Trophoblast cell (in vitro differentiated cells and primary cell): ENCODE measurements around the gene GOLGA3.

Experiments
- DNase-seq, 2 donors: peaks; one replicate each; pipeline ENCODE4 v3.0.0-alpha.2; 2016
- H2AFZ ChIP-seq: 2 replicates; pipeline ENCODE4 v1.6.1; 2013; ENCODE audit warnings: low read length, moderate library complexity, mild to moderate bottlenecking; ENCODE audit not compliant: insufficient read depth, poor library complexity
- H2AK5ac ChIP-seq: 2 replicates; pipeline ENCODE4 v1.6.1; 2013; ENCODE audit warnings: mild to moderate bottlenecking, low read length
- H2BK120ac ChIP-seq: 2 replicates; pipeline ENCODE4 v1.6.1; 2013; ENCODE audit warnings: low read length, mild to moderate bottlenecking, moderate library complexity; ENCODE audit not compliant: insufficient read depth, poor library complexity
- H2BK12ac ChIP-seq: 2 replicates; pipeline ENCODE4 v1.6.1; 2013; ENCODE audit warnings: mild to moderate bottlenecking, low read length, moderate library complexity
- H2BK5ac ChIP-seq: 2 replicates; pipeline ENCODE4 v1.6.1; 2013; ENCODE audit warnings: low read length, low read depth, moderate library complexity, mild to moderate bottlenecking; ENCODE audit not compliant: poor library complexity
- H3K14ac ChIP-seq: 2 replicates; pipeline ENCODE4 v1.6.1; 2013; ENCODE audit warnings: mild to moderate bottlenecking, low read length
- H3K18ac ChIP-seq: 2 replicates; pipeline ENCODE4 v1.6.1; 2013; ENCODE audit warnings: mild to moderate bottlenecking, low read length
- H3K23ac ChIP-seq: 2 replicates; pipeline ENCODE4 v1.6.1; 2013; ENCODE audit warnings: low read length
- H3K27ac ChIP-seq: 2 replicates; pipeline ENCODE4 v1.5.1; 2013; ENCODE audit warnings: low read depth, mild to moderate bottlenecking, inconsistent platforms, low read length, moderate library complexity
- H3K27me3 ChIP-seq: 2 replicates; pipeline ENCODE4 v1.6.1; 2013; ENCODE audit warnings: inconsistent platforms, mild to moderate bottlenecking, low read length, moderate library complexity; ENCODE audit not compliant: insufficient read depth
- H3K36me3 ChIP-seq, 2 experiments: 1 replicate in 1 of 2; 2 replicates in 1 of 2; pipeline ENCODE4 v1.6.1; 2013; ENCODE audit warnings: low read length in 2 of 2, mild to moderate bottlenecking in 2 of 2, moderate library complexity in 1 of 2; ENCODE audit not compliant: insufficient read depth in 2 of 2, control insufficient read depth in 1 of 2
- H3K4ac ChIP-seq: 2 replicates; pipeline ENCODE4 v1.6.1; 2013; ENCODE audit warnings: low read depth, mild to moderate bottlenecking, low read length, moderate library complexity
- H3K4me1 ChIP-seq, 2 experiments: 1 replicate in 1 of 2; 2 replicates in 1 of 2; pipeline ENCODE4 v1.6.1; 2013; ENCODE audit warnings: low read length in 2 of 2, mild to moderate bottlenecking in 2 of 2, moderate library complexity in 1 of 2; ENCODE audit not compliant: insufficient read depth in 2 of 2, control insufficient read depth in 1 of 2
- H3K4me2 ChIP-seq: 2 replicates; pipeline ENCODE4 v1.6.1; 2013; ENCODE audit warnings: inconsistent platforms, mild to moderate bottlenecking, low read length, moderate library complexity
- H3K4me3 ChIP-seq: 2 replicates; pipeline ENCODE4 v1.5.1; 2013; ENCODE audit warnings: mild to moderate bottlenecking, low read depth, low read length, inconsistent platforms
- H3K79me1 ChIP-seq: one replicate; pipeline ENCODE4 v1.6.1; 2013; ENCODE audit warnings: low read length
- H3K79me2 ChIP-seq: 2 replicates; pipeline ENCODE4 v1.6.1; 2013; ENCODE audit warnings: low read length, mild to moderate bottlenecking; ENCODE audit not compliant: control insufficient read depth, insufficient read depth, poor library complexity
- H3K9ac ChIP-seq: 2 replicates; pipeline ENCODE4 v1.6.1; 2013; ENCODE audit warnings: mild to moderate bottlenecking, low read length
- H3K9me3 ChIP-seq: 2 replicates; pipeline ENCODE4 v1.6.1; 2013; ENCODE audit warnings: low read depth, mild to moderate bottlenecking, control low read depth, inconsistent platforms, low read length; ENCODE audit not compliant: insufficient read depth
- H4K12ac ChIP-seq: 2 replicates; pipeline ENCODE4 v1.6.1; 2013; ENCODE audit warnings: low read depth, mild to moderate bottlenecking, low read length, moderate library complexity
- H4K8ac ChIP-seq: 2 replicates; pipeline ENCODE4 v1.6.1; 2013; ENCODE audit warnings: low read depth, mild to moderate bottlenecking, low read length, moderate library complexity
- H4K91ac ChIP-seq: one replicate; pipeline ENCODE4 v1.6.1; 2013; ENCODE audit warnings: low read depth, mild to moderate bottlenecking, low read length, moderate library complexity
- WGBS: extraction: QIAGEN DNeasy Blood & Tissue Kit; methylation state at CpG from one replicate; pipeline ENCODE4 v1.1.7; 2013; ENCODE audit warnings: missing lambda C conversion rate; ENCODE audit not compliant: insufficient read length, insufficient coverage; ENCODE audit errors: extremely low coverage; 5-methylcytosine and 5-hydroxymethylcytosine counted together

The GOLGA3 gene

GRCh38 chr12:132726386-132726785 is 102.3 kb downstream of the GOLGA3 start:
- H4K91ac ChIP-seq: no peak overlapping the region
- no peaks in the 10 kb centered on the region for H3K27me3 ChIP-seq
- H3K9me3 ChIP-seq: peaks cover 2% of the 10 kb centered on the region
- WGBS: no CpG with 5 or more reads among the region's 12 CpGs
- H3K4me3 ChIP-seq: no peak overlapping the region
- no peak overlapping the region for H3K23ac ChIP-seq
- no peak overlapping the region for H2BK5ac ChIP-seq
- H3K4ac ChIP-seq: no peak overlapping the region
- no peak overlapping the region for H3K27ac ChIP-seq
- H3K79me2 ChIP-seq: no peaks in the 10 kb centered on the region
- no peak overlapping the region for H2AFZ ChIP-seq
- H3K4me2 ChIP-seq: no peak overlapping the region
- no peak overlapping the region for H4K12ac ChIP-seq
- no peak for DNase-seq
- H3K79me1 ChIP-seq: no peaks in the 10 kb centered on the region
- H2BK120ac ChIP-seq: no peak overlapping the region
- no peak overlapping the region for H4K8ac ChIP-seq
- no peak overlapping the region for H3K9ac ChIP-seq
- H2AK5ac ChIP-seq: no peak overlapping the region
- no peaks in the 10 kb centered on the region for H3K4me1 ChIP-seq
- H3K18ac ChIP-seq: no peak overlapping the region
- no peak overlapping the region for H2BK12ac ChIP-seq
- peaks cover 74 to 77% of the 10 kb centered on the region in 2 experiments for H3K36me3 ChIP-seq
- H3K14ac ChIP-seq: no peak overlapping the region

- Histone ChIP-seq H4K8ac (no peak overlapping the region), H3K4me1 (no peaks in the 10 kb centered on the region), H4K12ac (no peak overlapping the region), H3K27ac (no peak overlapping the region), H4K91ac (no peak overlapping the region), H3K27me3 (no peaks in the 10 kb centered on the region), H3K14ac (no peak overlapping the region), H3K23ac (no peak overlapping the region), H2BK5ac (no peak overlapping the region), H2AFZ (no peak overlapping the region), H3K36me3 (peaks cover 73 to 78% of the 10 kb centered on the region in 2 experiments), H3K79me1 (no peaks in the 10 kb centered on the region), H3K4me2 (no peak overlapping the region), H3K18ac (no peak overlapping the region), H3K4me3 (no peak overlapping the region), H3K79me2 (no peaks in the 10 kb centered on the region), H2AK5ac (no peak overlapping the region), H3K9me3 (peaks cover 2% of the 10 kb centered on the region), H2BK120ac (no peak overlapping the region), H3K4ac (no peak overlapping the region), H3K9ac (no peak overlapping the region), H2BK12ac (no peak overlapping the region)
- WGBS: no CpG with 5 or more reads among the region's 30 CpGs
- DNase-seq: no peak
These were observed 104.0 kb downstream of the GOLGA3 start for GRCh38 chr12:132724506-132725241.

- no peak overlapping the region for H3K18ac ChIP-seq
- H3K9ac ChIP-seq: no peak overlapping the region
- H3K4me3 ChIP-seq: no peak overlapping the region
- no peak overlapping the region for H3K4me2 ChIP-seq
- no peak overlapping the region for H3K27ac ChIP-seq
- H3K27me3 ChIP-seq: no peaks in the 10 kb centered on the region
- H4K91ac ChIP-seq: no peak overlapping the region
- H4K8ac ChIP-seq: no peak overlapping the region
- H3K4ac ChIP-seq: no peak overlapping the region
- no peaks in the 10 kb centered on the region for H3K79me2 ChIP-seq
- H3K36me3 ChIP-seq: peaks cover 79 to 80% of the 10 kb centered on the region in 2 experiments
- H2AK5ac ChIP-seq: no peak overlapping the region
- H3K23ac ChIP-seq: no peak overlapping the region
- no peaks in the 10 kb centered on the region for H3K79me1 ChIP-seq
- H2BK5ac ChIP-seq: no peak overlapping the region
- no CpG with 5 or more reads among the region's 2 CpGs for WGBS
- H3K4me1 ChIP-seq: no peaks in the 10 kb centered on the region
- peaks cover 2% of the 10 kb centered on the region for H3K9me3 ChIP-seq
- DNase-seq: no peak
- no peak overlapping the region for H2AFZ ChIP-seq
- no peak overlapping the region for H2BK120ac ChIP-seq
- no peak overlapping the region for H4K12ac ChIP-seq
- H3K14ac ChIP-seq: no peak overlapping the region
- no peak overlapping the region for H2BK12ac ChIP-seq
These were observed 104.9 kb downstream of the GOLGA3 start for GRCh38 chr12:132723764-132724140.

- H3K23ac ChIP-seq: no peak overlapping the region
- H3K4ac ChIP-seq: no peak overlapping the region
- H3K36me3 ChIP-seq: peaks cover 76 to 79% of the 10 kb centered on the region in 2 experiments
- H3K79me2 ChIP-seq: no peaks in the 10 kb centered on the region
- H3K18ac ChIP-seq: no peak overlapping the region
- no peaks in the 10 kb centered on the region for H3K9me3 ChIP-seq
- no peaks in the 10 kb centered on the region for H3K79me1 ChIP-seq
- H3K4me3 ChIP-seq: no peak overlapping the region
- no peak overlapping the region for H3K14ac ChIP-seq
- H2BK120ac ChIP-seq: no peak overlapping the region
- no peak overlapping the region for H2BK5ac ChIP-seq
- no peak overlapping the region for H4K8ac ChIP-seq
- H3K9ac ChIP-seq: no peak overlapping the region
- H4K12ac ChIP-seq: no peak overlapping the region
- no peaks in the 10 kb centered on the region for H3K27me3 ChIP-seq
- no peak overlapping the region for H2AK5ac ChIP-seq
- no peak overlapping the region for H3K27ac ChIP-seq
- no peak overlapping the region for H4K91ac ChIP-seq
- no peak overlapping the region for H2BK12ac ChIP-seq
- H2AFZ ChIP-seq: no peak overlapping the region
- no peaks in the 10 kb centered on the region for H3K4me1 ChIP-seq
- no CpG with 5 or more reads among the region's 30 CpGs for WGBS
- no peak overlapping the region for H3K4me2 ChIP-seq
- no peak for DNase-seq
These were observed 105.5 kb downstream of the GOLGA3 start for GRCh38 chr12:132723015-132723763.
